ENCODE measurements around the gene OPRM1.

Gene OPRM1

DNA sequence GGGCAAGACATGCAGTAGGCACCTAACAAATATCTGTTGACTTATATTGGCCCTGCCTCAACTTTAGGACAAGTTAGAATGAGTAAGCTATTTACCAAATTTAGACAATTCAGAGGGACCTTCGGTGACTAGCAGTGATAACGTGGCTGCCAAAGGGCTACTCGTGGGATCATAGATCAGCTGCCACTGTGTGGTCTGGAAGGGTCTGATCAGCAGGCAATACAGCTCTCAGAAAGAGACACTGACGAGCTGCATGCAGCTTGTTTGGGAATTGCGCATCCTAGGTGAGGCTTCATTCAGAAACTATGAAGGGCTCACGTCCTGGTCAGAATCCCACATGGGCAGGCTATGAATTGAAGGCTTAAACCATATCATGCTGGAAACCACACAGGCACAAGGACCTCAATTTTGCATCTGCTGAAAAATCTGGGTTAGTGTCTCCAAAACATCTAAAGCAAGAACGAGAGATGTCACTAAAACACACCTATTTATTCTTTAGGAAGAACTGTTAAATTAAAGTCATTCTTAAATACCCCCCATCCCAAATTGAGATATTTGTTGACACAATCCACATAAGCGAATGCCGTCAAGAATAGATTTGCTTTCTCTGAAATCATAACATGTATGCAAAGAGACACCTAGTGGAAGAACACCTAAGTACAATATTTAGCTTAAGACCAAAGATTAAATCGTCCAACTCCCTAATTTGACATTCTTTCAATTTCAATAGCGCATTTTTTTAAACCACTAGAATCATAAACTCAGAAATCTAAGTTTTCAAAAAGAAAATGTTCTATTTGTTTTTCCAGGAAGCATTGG, 238.0 kb downstream of the OPRM1 start:
- no peak for DNase-seq (ENCODE audit: low read depth in 3 of 3)

DNA sequence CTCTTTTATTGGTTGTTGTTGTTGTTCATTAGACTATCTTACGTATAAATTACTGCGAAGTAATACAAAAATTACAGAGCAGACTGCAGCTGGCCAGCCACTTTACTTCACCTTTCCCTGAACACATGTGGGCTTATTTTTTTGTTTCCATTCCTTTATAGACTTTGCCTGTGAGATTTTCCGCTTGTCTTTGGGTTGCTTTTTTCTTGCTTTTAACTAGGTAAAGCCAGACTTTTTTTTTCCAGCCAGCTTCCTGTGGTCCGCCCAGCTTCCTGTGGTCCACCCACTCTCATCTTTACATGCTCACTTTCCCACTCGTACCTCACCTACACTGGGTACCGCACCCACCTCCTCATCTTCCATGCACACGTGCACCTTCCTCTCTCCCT, 238.6 kb downstream of the OPRM1 start:
- DNase-seq (ENCODE audit: low read depth in 3 of 3), result peak in 2 of 3 experiments; percentile 12 to 36

DNA sequence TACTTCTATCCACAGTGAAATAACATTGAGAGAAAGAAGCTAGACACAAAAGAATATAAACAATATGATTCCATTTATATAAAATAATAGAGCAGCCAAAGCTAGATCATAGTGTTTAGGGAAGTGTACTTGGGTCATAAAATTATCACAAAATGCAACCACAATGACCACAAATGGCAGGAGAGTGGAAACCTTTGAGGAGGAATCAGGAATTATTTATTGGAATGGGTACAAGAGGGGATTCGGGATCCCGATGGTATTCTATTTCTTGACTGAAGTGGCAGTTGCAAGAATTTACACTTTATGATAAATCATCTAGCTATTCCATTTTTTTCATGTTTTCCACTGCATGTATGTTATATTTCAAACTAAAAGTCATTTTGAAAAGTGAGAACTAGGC, 241.5 kb downstream of the OPRM1 start:
- DNase-seq (ENCODE audit: low read depth in 3 of 3), result no peak

DNA sequence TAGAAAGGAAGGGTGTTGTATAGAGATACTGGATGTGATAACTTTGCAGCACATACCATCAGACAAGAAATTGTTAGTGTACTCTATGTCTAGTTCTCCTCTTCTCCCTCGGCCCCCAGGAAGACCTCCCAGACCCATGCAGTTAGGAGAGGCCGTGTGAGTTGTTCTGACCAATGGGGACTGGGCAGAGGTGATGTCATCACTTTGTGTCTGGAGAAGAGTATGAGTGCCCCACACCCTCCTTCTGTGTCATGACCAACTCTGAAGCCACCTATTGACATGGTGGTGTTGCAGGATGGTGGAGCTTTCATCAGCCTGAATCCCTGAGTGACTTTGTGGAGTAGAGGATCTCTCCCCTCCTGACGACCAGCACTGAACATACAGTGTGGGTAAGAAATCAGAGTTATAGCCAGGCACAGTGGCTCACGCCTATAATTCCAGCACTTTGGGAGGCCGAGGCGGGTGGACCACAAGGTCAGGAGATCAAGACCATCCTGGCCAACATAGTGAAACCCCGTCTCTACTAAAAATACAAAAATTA, 245.3 kb downstream of the OPRM1 start:
- DNase-seq (ENCODE audit: low read depth in 3 of 3), result no peak

DNA sequence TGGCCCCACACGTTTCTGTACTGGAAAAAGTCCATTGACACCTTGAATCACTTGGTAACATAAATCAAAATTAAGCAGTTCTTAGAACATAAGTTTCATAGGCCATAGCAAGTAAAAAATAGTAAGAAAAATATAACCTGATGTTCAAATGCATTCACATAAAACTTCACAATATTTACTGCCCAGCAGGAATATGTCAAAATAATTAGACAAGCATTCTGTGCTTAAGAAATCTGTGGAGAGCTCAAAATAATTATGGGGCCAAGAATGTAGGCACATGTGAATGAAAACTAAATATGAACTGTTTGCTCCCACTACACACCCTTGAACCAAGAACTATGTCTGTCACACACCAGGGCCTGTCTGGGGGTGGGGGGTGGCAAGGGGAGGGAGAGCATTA, 246.8 kb downstream of the OPRM1 start:
- DNase-seq (ENCODE audit: low read depth in 3 of 3), result no peak

DNA sequence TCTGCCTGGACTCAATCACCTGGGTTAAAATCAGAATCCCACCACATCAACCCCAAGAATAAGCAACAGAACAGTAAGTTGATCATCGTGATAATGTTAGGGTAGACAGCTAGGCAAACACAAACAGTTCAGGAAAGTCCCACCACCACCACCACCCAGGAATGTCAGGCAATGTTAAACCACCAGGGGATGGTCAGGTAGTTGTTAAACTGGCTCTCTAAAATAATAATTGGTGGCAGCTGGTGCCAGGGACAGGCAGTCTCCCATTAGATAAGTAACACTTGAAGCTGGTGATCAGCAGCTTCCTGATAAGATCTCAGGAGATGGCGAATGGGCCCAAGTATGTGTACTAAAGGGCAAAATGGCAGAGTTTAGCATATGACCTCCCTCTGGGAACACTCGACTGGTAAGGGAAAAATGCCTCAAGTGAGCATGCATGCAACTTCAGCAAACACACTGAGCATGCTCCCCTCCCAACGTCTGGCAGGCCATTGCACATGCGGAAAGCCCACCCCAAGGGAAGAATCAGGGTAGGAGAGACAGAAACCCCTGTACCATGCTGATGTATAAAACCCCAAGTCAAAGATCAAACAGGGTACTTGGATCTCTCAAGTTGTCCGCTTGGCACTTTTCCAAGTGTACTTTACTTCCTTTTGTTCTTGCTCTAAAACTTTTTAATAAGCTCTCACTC, 250.9 kb downstream of the OPRM1 start:
- no peak for DNase-seq (ENCODE audit: low read depth in 3 of 3)

DNA sequence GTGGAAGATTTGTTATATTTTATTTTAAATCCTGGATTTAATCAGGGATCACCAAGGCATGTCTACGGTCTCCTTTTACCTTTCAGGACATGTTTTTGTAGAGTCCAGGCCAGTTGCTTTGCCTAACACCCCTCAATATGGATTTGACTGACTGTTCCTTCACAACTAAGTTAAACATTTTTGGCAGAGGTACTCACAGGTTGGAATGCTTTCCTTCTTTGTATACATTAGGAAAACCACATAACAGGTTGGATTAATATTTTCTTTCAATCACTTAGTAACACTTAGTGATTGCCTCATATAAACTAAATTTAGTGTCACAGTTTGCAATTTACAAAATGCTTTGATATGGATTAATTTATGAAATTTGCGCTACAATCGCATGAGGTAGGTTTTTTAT, 253.0 kb downstream of the OPRM1 start:
- no peak for DNase-seq (ENCODE audit: low read depth in 3 of 3)

DNA sequence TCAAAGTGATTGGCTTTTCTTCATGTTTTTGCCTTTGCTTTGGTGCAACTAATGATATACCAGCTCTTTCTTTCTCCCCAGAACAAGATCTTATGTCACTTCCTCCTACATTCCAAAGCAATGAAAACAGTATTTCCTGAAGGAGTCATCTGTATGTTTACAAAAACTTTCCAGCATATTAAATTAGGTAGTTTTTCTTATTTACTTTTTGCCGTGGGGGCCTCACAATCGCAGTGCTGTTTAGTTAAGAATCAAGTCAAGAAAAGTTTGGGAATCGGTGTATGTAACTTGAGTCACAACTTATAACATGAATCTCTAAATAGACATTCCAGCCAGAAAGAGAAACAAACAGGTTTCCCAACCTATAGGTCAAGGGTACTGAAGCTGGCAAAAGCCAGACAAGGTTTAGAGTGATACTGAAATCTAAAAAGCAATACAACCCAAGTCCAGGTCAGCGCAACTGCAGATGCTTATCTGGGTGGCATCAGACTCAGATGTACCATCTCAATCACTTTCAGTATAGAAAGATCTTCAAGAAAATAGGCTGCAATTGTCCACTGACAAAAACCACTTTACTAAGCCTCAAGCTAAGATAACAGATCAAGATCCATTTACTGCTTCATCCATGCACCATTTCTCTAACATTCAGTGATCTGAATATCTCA, 253.9 kb downstream of the OPRM1 start:
- DNase-seq (ENCODE audit: low read depth in 3 of 3), result no peak

DNA sequence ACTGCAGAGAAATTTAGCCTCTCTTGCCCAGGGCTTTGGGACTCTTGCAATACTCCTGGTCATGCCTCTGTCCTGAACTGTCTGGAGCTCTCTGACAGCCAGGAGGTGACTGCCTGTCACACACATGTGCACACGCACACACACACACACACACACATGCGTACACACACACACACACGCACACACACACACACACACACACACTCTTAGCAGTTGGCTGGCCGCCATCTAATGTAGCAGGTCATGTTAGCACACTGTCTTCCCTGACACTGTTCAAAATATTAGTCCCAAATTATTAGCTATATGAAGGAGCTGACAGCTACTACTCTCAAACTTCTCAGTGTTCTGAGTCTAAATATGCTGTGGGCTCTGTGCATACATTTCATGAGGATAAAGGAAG, 256.7 kb downstream of the OPRM1 start:
- DNase-seq (ENCODE audit: low read depth in 3 of 3), result no peak

Measured in stimulated activated CD4-positive, alpha-beta T cell treated with anti-CD3 and anti-CD28 coated beads, TNF-alpha, amount 100 ng/mL, for 4 hours (primary cell).